ENCODE data around the gene OSBPL8. TPM values are rescaled to one million over a fixed set of nuclear protein-coding genes. Genes with fewer than 3 reads are reported as not detected.

OSBPL8 gene
- total and polyA plus RNA-seq, 2 donors (not counting 1 experiment from before 2014, with no cell fraction given), result 11.1 to 112 TPM

GRCh38 chr12:76384560-76384959, 175.0 kb downstream of the OSBPL8 start:
- peaks cover 19 to 38% of the 10 kb centered on the region in 2 experiments for H3K36me3 ChIP-seq (replicated peaks in 1 of 2; ENCODE audit: control extremely low read depth in 1 of 2, control insufficient read depth in 1 of 2, extremely low read depth in 1 of 2, insufficient read depth in 2 of 2, low read length in 1 of 2)
- Mint-ChIP-seq H3K27ac (no peak overlapping the region), H3K4me1 (no peaks in the 10 kb centered on the region), H3K27me3 (no peaks in the 10 kb centered on the region), H3K9me3 (ENCODE audit: insufficient read depth) (no peaks in the 10 kb centered on the region), H3K4me3 (no peak overlapping the region)
- intact Hi-C loops (cut with micrococcal nuclease), result loop anchor here (10.0 kb wide), 1 partner anchor 200 kb away; no protein-coding TSS in a partner anchor
- WGBS (ENCODE audit: insufficient coverage), result 100% methylated on average over 2 of the region's 2 CpGs
- no peaks in the 10 kb centered on the region for H3K4me1 ChIP-seq (ENCODE audit: control insufficient read depth in 2 of 2, insufficient read depth in 2 of 2, low read length in 2 of 2)
- TF ChIP-seq CTCF (IDR thresholded peaks at IDR 0.05), result no peak
- no peak for TF ChIP-seq EZH2 (IDR thresholded peaks at IDR 0.05; ENCODE audit: borderline replicate concordance, insufficient read depth, low read depth, low read length, poor library complexity, severe bottlenecking)
- H3K9me3 ChIP-seq (ENCODE audit: control extremely low read depth in 1 of 3, control insufficient read depth in 2 of 3, insufficient read depth in 1 of 3, low read length in 2 of 3), result no peaks in the 10 kb centered on the region
- POLR2A ChIA-PET, result no interaction called here
- H4K20me1 ChIP-seq (ENCODE audit: control insufficient read depth, insufficient read depth, low read length, poor library complexity, severe bottlenecking), result no peaks in the 10 kb centered on the region
- ATAC-seq (ENCODE audit: low read depth) (no peak), DNase-seq (no peak)
- no peak overlapping the region for H3K9ac ChIP-seq (ENCODE audit: low read length)
- H3K27me3 ChIP-seq (replicated peaks in 1 of 4; ENCODE audit: control extremely low read depth in 1 of 4, control insufficient read depth in 3 of 4, insufficient read depth in 4 of 4, low read length in 3 of 4), result no peaks in the 10 kb centered on the region
- no peak overlapping the region for H3K27ac ChIP-seq (ENCODE audit: low read length in 2 of 2)
- no peaks in the 10 kb centered on the region for H3K79me2 ChIP-seq (ENCODE audit: control insufficient read depth, insufficient read depth, low read length)
- H3K4me3 ChIP-seq (ENCODE audit: control extremely low read depth in 1 of 5, extremely low read depth in 1 of 5, insufficient read depth in 1 of 5, low read depth in 2 of 5, low read length in 4 of 5), result no peak overlapping the region
- CTCF ChIA-PET, result interaction anchor here (0.9 kb wide), 1 partner anchor 71 kb away, joined by 3 read pairs; no protein-coding TSS in a partner anchor
- H3K4me2 ChIP-seq (replicated peaks; ENCODE audit: low read depth, low read length, poor library complexity, severe bottlenecking), result no peak overlapping the region
- H2AFZ ChIP-seq (ENCODE audit: insufficient read depth, low read depth, low read length, poor library complexity, severe bottlenecking), result no peak overlapping the region

- ChIA-PET CTCF (no interaction called here), POLR2A (no interaction called here)
- Mint-ChIP-seq H3K4me1 (no peaks in the 10 kb centered on the region), H3K4me3 (no peak overlapping the region), H3K9me3 (ENCODE audit: insufficient read depth) (no peaks in the 10 kb centered on the region), H3K27ac (no peak overlapping the region), H3K27me3 (no peaks in the 10 kb centered on the region)
- Histone ChIP-seq H3K4me2 (replicated peaks; ENCODE audit: low read depth, low read length, poor library complexity, severe bottlenecking) (no peak overlapping the region), H3K4me1 (ENCODE audit: control insufficient read depth in 2 of 2, insufficient read depth in 2 of 2, low read length in 2 of 2) (no peaks in the 10 kb centered on the region), H3K9ac (ENCODE audit: low read length) (no peak overlapping the region), H2AFZ (ENCODE audit: insufficient read depth, low read depth, low read length, poor library complexity, severe bottlenecking) (no peak overlapping the region), H3K79me2 (ENCODE audit: control insufficient read depth, insufficient read depth, low read length) (no peaks in the 10 kb centered on the region), H3K27ac (ENCODE audit: low read length in 2 of 2) (no peak overlapping the region), H4K20me1 (ENCODE audit: control insufficient read depth, insufficient read depth, low read length, poor library complexity, severe bottlenecking) (no peaks in the 10 kb centered on the region), H3K4me3 (ENCODE audit: control extremely low read depth in 1 of 5, extremely low read depth in 1 of 5, insufficient read depth in 1 of 5, low read depth in 2 of 5, low read length in 4 of 5) (no peak overlapping the region), H3K27me3 (replicated peaks in 1 of 4; ENCODE audit: control extremely low read depth in 1 of 4, control insufficient read depth in 3 of 4, insufficient read depth in 4 of 4, low read length in 3 of 4) (no peaks in the 10 kb centered on the region), H3K36me3 (replicated peaks in 1 of 2; ENCODE audit: control extremely low read depth in 1 of 2, control insufficient read depth in 1 of 2, extremely low read depth in 1 of 2, insufficient read depth in 2 of 2, low read length in 1 of 2) (peaks cover 22 to 37% of the 10 kb centered on the region in 2 experiments), H3K9me3 (ENCODE audit: control extremely low read depth in 1 of 3, control insufficient read depth in 2 of 3, insufficient read depth in 1 of 3, low read length in 2 of 3) (no peaks in the 10 kb centered on the region)
- DNase-seq (no peak), ATAC-seq (ENCODE audit: low read depth) (no peak)
- intact Hi-C loops (cut with micrococcal nuclease), result loop anchor here (10.0 kb wide), 1 partner anchor 201 kb away; no protein-coding TSS in a partner anchor
- WGBS (ENCODE audit: insufficient coverage), result no CpG with 5 or more reads among the region's 3 CpGs
- TF ChIP-seq CTCF (IDR thresholded peaks at IDR 0.05) (no peak), EZH2 (IDR thresholded peaks at IDR 0.05; ENCODE audit: borderline replicate concordance, insufficient read depth, low read depth, low read length, poor library complexity, severe bottlenecking) (no peak)
Measured at GRCh38 chr12:76383988-76384387, 175.6 kb downstream of the OSBPL8 start.

Data from B cell (primary cell).